Liver (tissue), 9 donors: ENCODE results near the gene C14orf132. TPM values are rescaled to one million over a fixed set of nuclear protein-coding genes. Genes with fewer than 3 reads are reported as not detected.

Source experiments
- DNase-seq: peaks from one replicate; pipeline ENCODE4 v3.0.0-alpha.2; 2017; ENCODE audit warnings: low spot score
- H3K27ac ChIP-seq, 2 donors: one replicate each; pipeline ENCODE4 v1.7.0; 2013; ENCODE audit warnings: inconsistent platforms in 2 of 2, low read length in 2 of 2, control low read depth in 1 of 2, low read depth in 1 of 2, mild to moderate bottlenecking in 1 of 2
- H3K27me3 ChIP-seq, 4 donors: one replicate each; pipeline versions ENCODE4 v1.6.1 to v1.7.0; 2013; ENCODE audit warnings: low read length in 3 of 4, inconsistent platforms in 1 of 4, mild to moderate bottlenecking in 1 of 4, moderate library complexity in 1 of 4; ENCODE audit not compliant: control insufficient read depth in 4 of 4, insufficient read depth in 4 of 4
- H3K36me3 ChIP-seq, 4 donors: one replicate each; pipeline versions ENCODE4 v1.6.1 to v1.7.0; 2013; ENCODE audit warnings: low read length in 3 of 4, mild to moderate bottlenecking in 3 of 4, low read depth in 1 of 4, moderate library complexity in 1 of 4; ENCODE audit not compliant: control insufficient read depth in 4 of 4, insufficient read depth in 3 of 4
- H3K4me1 ChIP-seq, 4 donors: one replicate each; pipeline versions ENCODE4 v1.6.1 to v1.7.0; 2013; ENCODE audit warnings: low read length in 3 of 4, mild to moderate bottlenecking in 3 of 4, moderate library complexity in 1 of 4; ENCODE audit not compliant: control insufficient read depth in 4 of 4, insufficient read depth in 4 of 4
- H3K4me3 ChIP-seq, 3 donors: one replicate each; pipeline versions ENCODE4 v1.6.1 to v1.7.0; 2013; ENCODE audit warnings: low read length in 3 of 3, control low read depth in 1 of 3, low read depth in 1 of 3, mild to moderate bottlenecking in 1 of 3
- H3K9ac ChIP-seq, 2 donors: one replicate each; pipeline ENCODE4 v1.7.0; 2013; ENCODE audit warnings: low read length in 2 of 2, mild to moderate bottlenecking in 2 of 2, moderate library complexity in 2 of 2, control low read depth in 1 of 2, low read depth in 1 of 2
- H3K9me3 ChIP-seq, 4 donors: one replicate each; pipeline versions ENCODE4 v1.6.1 to v1.7.0; 2013; ENCODE audit warnings: low read length in 3 of 4; ENCODE audit not compliant: control insufficient read depth in 4 of 4
- CTCF ChIP-seq: fragments of 150-350 bp; IDR thresholded peaks from 2 replicates; pipeline ENCODE4 v1.5.1; 2017; ENCODE audit warnings: improper control_type of control experiment, low read depth, low read length; ENCODE audit not compliant: missing input control
- EGR1 ChIP-seq, 2 donors: IDR thresholded peaks; 2 replicates each; pipeline ENCODE4 v1.6.1; 2016 to 2018; ENCODE audit warnings: antibody characterized with exemption in 2 of 2, low read depth in 2 of 2
- FOXA1 ChIP-seq: IDR thresholded peaks from 2 replicates; pipeline ENCODE4 v1.6.1; 2016; ENCODE audit warnings: antibody characterized with exemption
- FOXA2 ChIP-seq: IDR thresholded peaks from 2 replicates; pipeline ENCODE4 v1.6.1; 2016; ENCODE audit warnings: antibody characterized with exemption
- GABPA ChIP-seq, 2 donors: IDR thresholded peaks in 1 of 2; conservative IDR thresholded peaks in 1 of 2; 2 replicates each; pipeline ENCODE4 v1.6.1; 2016; ENCODE audit warnings: antibody characterized with exemption in 2 of 2, mild to moderate bottlenecking in 1 of 2, moderate library complexity in 1 of 2
- HNF4A ChIP-seq, 2 donors: conservative IDR thresholded peaks; 2 replicates each; pipeline ENCODE4 v1.6.1; 2016; ENCODE audit warnings: antibody characterized with exemption in 2 of 2, mild to moderate bottlenecking in 2 of 2
- HNF4G ChIP-seq: IDR thresholded peaks from 2 replicates; pipeline ENCODE4 v1.6.1; 2016; ENCODE audit warnings: antibody characterized with exemption
- JUND ChIP-seq, 2 donors: IDR thresholded peaks; 2 replicates each; pipeline ENCODE4 v1.6.1; 2016; ENCODE audit warnings: antibody characterized with exemption in 2 of 2
- MAX ChIP-seq: IDR thresholded peaks from 2 replicates; pipeline ENCODE4 v1.6.1; 2016; ENCODE audit warnings: antibody characterized with exemption
- NR2F2 ChIP-seq: IDR thresholded peaks from 2 replicates; pipeline ENCODE4 v1.6.1; 2016; ENCODE audit warnings: antibody characterized with exemption
- RAD21 ChIP-seq, 2 donors: IDR thresholded peaks; 2 replicates each; pipeline ENCODE4 v1.6.1; 2016; ENCODE audit warnings: antibody characterized with exemption in 2 of 2, mild to moderate bottlenecking in 2 of 2
- REST ChIP-seq: IDR thresholded peaks from 2 replicates; pipeline ENCODE4 v1.6.1; 2016; ENCODE audit warnings: antibody characterized with exemption, mild to moderate bottlenecking
- RXRA ChIP-seq, 2 donors: IDR thresholded peaks; 2 replicates each; pipeline ENCODE4 v1.6.1; 2017 to 2018; ENCODE audit warnings: antibody characterized with exemption in 2 of 2, mild to moderate bottlenecking in 1 of 2
- SP1 ChIP-seq: IDR thresholded peaks from 2 replicates; pipeline ENCODE4 v1.6.1; 2018; ENCODE audit warnings: antibody characterized with exemption, mild to moderate bottlenecking
- TAF1 ChIP-seq: conservative IDR thresholded peaks from 2 replicates; pipeline ENCODE4 v1.6.1; 2016; ENCODE audit warnings: antibody characterized with exemption, mild to moderate bottlenecking
- YY1 ChIP-seq: IDR thresholded peaks from 2 replicates; pipeline ENCODE4 v1.6.1; 2016; ENCODE audit warnings: antibody characterized with exemption, mild to moderate bottlenecking
- polyA plus RNA-seq, 2 donors: library from polyadenylated mRNA; stranded (reverse) in 1 of 2; unstranded in 1 of 2; fragments of 200-250 nt in 1 of 2; fragments of >200 nt in 1 of 2; fragmentation: Nextera tagmentation in 1 of 2; extraction: Ambion mirVana in 1 of 2; gene quantifications; one replicate each; pipeline versions ENCODE4 v1.2.1 to v1.2.3, GENCODE V29; 2013 to 2015
- total RNA-seq, 2 donors: library from RNA; depleted of rRNA; stranded (reverse); fragments of >200 nt; gene quantifications; one replicate each; pipeline ENCODE4 v1.2.3, GENCODE V29; 2014
- TF ChIP-seq, protein P1 (sequence below): IDR thresholded peaks from 2 replicates; pipeline ENCODE4 v1.6.1; 2016; ENCODE audit warnings: antibody characterized with exemption
- TF ChIP-seq, protein P2 (sequence below): IDR thresholded peaks from 2 replicates; pipeline ENCODE4 v1.6.1; 2016; ENCODE audit warnings: antibody characterized with exemption
- donor health status: healthy.
- donor health status: healthy.
- donor health status: healthy.
- donor health status: healthy.
- donor health status: healthy.

C14orf132 gene
- total and polyA plus RNA-seq, 4 donors = 1.8 to 3.0 (median 2.1) TPM

- Histone ChIP-seq H3K4me3 (no peak overlapping the region), H3K27ac (no peak overlapping the region), H3K9me3 (no peaks in the 10 kb centered on the region), H3K27me3 (no peaks in the 10 kb centered on the region), H3K9ac (no peak overlapping the region), H3K4me1 (peaks cover 17 to 60% (median 52%) of the 10 kb centered on the region in 4 donors), H3K36me3 (no peaks in the 10 kb centered on the region)
- no peak for DNase-seq
- TF ChIP-seq NR2F2 (no peak), EGR1 (IDR thresholded peaks at IDR 0.05; ENCODE audit: low read depth in 2 of 2) (no peak), CTCF (no peak), FOXA2 (no peak), RAD21 (IDR thresholded peaks at IDR 0.05) (no peak), HNF4A (conservative IDR thresholded peaks at IDR 0.05) (no peak), RXRA (IDR thresholded peaks at IDR 0.05) (no peak), JUND (IDR thresholded peaks at IDR 0.05) (no peak), SP1 (no peak), MAX (no peak), TAF1 (no peak), HNF4G (no peak), REST (no peak), FOXA1 (no peak), GABPA (IDR thresholded peaks at IDR 0.05 in 1 of 2, conservative IDR thresholded peaks at IDR 0.05 in 1 of 2) (no peak), YY1 (no peak)
- TF ChIP-seq, protein P1, sequence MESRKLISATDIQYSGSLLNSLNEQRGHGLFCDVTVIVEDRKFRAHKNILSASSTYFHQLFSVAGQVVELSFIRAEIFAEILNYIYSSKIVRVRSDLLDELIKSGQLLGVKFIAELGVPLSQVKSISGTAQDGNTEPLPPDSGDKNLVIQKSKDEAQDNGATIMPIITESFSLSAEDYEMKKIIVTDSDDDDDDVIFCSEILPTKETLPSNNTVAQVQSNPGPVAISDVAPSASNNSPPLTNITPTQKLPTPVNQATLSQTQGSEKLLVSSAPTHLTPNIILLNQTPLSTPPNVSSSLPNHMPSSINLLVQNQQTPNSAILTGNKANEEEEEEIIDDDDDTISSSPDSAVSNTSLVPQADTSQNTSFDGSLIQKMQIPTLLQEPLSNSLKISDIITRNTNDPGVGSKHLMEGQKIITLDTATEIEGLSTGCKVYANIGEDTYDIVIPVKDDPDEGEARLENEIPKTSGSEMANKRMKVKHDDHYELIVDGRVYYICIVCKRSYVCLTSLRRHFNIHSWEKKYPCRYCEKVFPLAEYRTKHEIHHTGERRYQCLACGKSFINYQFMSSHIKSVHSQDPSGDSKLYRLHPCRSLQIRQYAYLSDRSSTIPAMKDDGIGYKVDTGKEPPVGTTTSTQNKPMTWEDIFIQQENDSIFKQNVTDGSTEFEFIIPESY = no peak
- TF ChIP-seq, protein P2, sequence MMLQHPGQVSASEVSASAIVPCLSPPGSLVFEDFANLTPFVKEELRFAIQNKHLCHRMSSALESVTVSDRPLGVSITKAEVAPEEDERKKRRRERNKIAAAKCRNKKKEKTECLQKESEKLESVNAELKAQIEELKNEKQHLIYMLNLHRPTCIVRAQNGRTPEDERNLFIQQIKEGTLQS = no peak
These were observed 59.8 kb downstream of the C14orf132 start for GRCh38 chr14:96098999-96099335.
